ENCODE measurements around the gene TMPRSS5.

Gene TMPRSS5

GRCh38 chr11:113667801-113668200 lies 38.3 kb downstream of the TMPRSS5 start:
- DNase-seq: no peak

GRCh38 chr11:113666584-113666983 lies 39.5 kb downstream of the TMPRSS5 start:
- no peak for DNase-seq

GRCh38 chr11:113664981-113665710 lies 41.0 kb downstream of the TMPRSS5 start:
- DNase-seq: no peak

- DNase-seq: no peak
These were observed 41.8 kb downstream of the TMPRSS5 start for GRCh38 chr11:113664069-113664980.

- DNase-seq: no peak
These were observed 42.5 kb downstream of the TMPRSS5 start for GRCh38 chr11:113663567-113663966.

GRCh38 chr11:113655771-113656170 lies 50.3 kb downstream of the TMPRSS5 start:
- no peak for DNase-seq

GRCh38 chr11:113651023-113651422 lies 55.1 kb downstream of the TMPRSS5 start:
- DNase-seq: no peak

GRCh38 chr11:113649311-113649710 lies 56.8 kb downstream of the TMPRSS5 start:
- DNase-seq: no peak

- DNase-seq: no peak
These were observed 58.3 kb downstream of the TMPRSS5 start for GRCh38 chr11:113647856-113648255.

GRCh38 chr11:113647108-113647507 lies 59.0 kb downstream of the TMPRSS5 start:
- no peak for DNase-seq

GRCh38 chr11:113645593-113646349 lies 60.3 kb downstream of the TMPRSS5 start:
- DNase-seq: no peak

- DNase-seq: no peak
These were observed 61.5 kb downstream of the TMPRSS5 start for GRCh38 chr11:113644605-113645004.

- DNase-seq: no peak
These were observed 62.4 kb downstream of the TMPRSS5 start for GRCh38 chr11:113643701-113644100.

GRCh38 chr11:113643006-113643585 lies 63.0 kb downstream of the TMPRSS5 start:
- DNase-seq: no peak

GRCh38 chr11:113642090-113642489 lies 64.0 kb downstream of the TMPRSS5 start:
- no peak for DNase-seq

- DNase-seq: no peak
These were observed 67.7 kb downstream of the TMPRSS5 start for GRCh38 chr11:113638376-113638775.

GRCh38 chr11:113637636-113638035 lies 68.5 kb downstream of the TMPRSS5 start:
- no peak for DNase-seq

Data from NCI-H774 (cell line).